ENCODE data around the gene ECPAS.
"Not testable (repeated sequence)": the region's sequence is repeated elsewhere in the genome, so short reads cannot be mapped to it uniquely, and the experiment has no call there.

ECPAS gene, protein sequence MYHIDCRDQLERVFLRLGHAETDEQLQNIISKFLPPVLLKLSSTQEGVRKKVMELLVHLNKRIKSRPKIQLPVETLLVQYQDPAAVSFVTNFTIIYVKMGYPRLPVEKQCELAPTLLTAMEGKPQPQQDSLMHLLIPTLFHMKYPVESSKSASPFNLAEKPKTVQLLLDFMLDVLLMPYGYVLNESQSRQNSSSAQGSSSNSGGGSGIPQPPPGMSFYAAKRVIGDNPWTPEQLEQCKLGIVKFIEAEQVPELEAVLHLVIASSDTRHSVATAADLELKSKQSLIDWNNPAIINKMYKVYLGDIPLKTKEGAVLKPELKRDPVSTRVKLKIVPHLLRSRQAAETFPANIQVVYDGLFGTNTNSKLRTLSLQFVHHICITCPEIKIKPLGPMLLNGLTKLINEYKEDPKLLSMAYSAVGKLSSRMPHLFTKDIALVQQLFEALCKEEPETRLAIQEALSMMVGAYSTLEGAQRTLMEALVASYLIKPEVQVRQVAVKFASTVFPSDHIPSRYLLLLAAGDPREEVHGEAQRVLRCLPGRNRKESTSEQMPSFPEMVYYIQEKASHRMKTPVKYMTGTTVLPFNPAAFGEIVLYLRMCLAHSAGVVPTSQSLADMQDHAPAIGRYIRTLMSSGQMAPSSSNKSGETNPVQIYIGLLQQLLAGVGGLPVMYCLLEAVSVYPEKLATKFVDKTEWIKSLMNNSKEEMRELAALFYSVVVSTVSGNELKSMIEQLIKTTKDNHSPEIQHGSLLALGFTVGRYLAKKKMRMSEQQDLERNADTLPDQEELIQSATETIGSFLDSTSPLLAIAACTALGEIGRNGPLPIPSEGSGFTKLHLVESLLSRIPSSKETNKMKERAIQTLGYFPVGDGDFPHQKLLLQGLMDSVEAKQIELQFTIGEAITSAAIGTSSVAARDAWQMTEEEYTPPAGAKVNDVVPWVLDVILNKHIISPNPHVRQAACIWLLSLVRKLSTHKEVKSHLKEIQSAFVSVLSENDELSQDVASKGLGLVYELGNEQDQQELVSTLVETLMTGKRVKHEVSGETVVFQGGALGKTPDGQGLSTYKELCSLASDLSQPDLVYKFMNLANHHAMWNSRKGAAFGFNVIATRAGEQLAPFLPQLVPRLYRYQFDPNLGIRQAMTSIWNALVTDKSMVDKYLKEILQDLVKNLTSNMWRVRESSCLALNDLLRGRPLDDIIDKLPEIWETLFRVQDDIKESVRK (N-terminal part only)

GRCh38 chr9:111483858-111484571 lies at the start of gene ECPAS:
ECPAS (minus strand) TSS chr9:111484383; CDS start chr9:111472918, 11,465 bp downstream.
- peak; percentile 88 for DNase-seq (ENCODE audit: low spot score)
- no peak for FAIRE-seq

DNA sequence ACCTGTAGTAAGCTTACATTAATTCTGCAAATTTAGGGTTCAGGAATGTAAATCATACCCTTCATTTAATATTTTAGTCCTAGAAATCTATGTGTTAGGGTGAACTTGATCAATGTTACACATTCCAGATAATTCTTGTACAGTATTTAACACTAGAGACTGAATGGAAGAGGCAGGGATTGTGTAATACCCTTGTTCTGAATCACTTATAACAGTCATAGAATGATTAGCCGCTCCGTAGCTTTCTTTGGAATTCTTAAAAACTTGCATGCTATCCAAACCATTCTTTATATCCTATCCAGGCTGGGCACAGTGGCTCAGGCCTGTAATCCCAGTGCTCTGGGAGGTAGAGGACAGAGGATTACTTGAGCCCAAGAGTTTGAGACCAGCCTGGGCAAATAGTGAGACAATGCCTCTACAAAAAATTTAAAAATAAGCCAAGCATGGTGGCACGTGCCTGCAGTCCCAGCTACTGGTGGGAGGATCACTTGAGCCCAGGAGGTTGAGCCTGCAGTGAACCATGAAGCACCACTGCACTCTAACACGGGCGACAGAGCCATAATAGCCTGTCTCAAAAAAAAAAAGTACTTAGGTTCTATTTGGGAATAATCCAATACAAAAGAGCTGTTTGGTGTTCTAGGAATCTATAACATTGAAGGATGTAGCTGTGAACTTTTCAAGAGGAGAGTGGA lies 49.1 kb upstream of the ECPAS start:
- DNase-seq (ENCODE audit: low spot score) = no peak
- FAIRE-seq = no peak

GRCh38 chr9:111531716-111532115 lies 47.5 kb upstream of the ECPAS start:
- FAIRE-seq (no peak), DNase-seq (ENCODE audit: low spot score) (no peak)

- no peak for FAIRE-seq
- no peak for DNase-seq (ENCODE audit: low spot score)
Observed at GRCh38 chr9:111529787-111530186, 45.6 kb upstream of the ECPAS start.

DNA sequence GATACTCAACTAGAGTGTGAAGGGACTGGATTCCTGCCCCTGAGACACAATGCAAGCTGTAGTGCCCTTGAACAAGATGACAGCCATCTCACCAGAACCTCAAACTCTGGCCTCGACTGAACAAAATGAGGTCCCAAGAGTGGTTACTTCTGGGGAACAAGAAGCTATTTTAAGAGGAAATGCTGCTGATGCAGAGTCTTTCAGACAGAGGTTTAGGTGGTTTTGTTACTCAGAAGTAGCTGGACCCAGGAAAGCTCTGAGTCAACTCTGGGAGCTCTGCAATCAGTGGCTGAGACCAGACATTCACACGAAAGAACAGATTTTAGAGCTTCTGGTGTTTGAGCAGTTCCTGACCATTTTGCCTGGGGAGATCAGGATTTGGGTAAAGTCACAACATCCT lies 43.2 kb upstream of the ECPAS start:
- no peak for FAIRE-seq
- DNase-seq (ENCODE audit: low spot score) = no peak

DNA sequence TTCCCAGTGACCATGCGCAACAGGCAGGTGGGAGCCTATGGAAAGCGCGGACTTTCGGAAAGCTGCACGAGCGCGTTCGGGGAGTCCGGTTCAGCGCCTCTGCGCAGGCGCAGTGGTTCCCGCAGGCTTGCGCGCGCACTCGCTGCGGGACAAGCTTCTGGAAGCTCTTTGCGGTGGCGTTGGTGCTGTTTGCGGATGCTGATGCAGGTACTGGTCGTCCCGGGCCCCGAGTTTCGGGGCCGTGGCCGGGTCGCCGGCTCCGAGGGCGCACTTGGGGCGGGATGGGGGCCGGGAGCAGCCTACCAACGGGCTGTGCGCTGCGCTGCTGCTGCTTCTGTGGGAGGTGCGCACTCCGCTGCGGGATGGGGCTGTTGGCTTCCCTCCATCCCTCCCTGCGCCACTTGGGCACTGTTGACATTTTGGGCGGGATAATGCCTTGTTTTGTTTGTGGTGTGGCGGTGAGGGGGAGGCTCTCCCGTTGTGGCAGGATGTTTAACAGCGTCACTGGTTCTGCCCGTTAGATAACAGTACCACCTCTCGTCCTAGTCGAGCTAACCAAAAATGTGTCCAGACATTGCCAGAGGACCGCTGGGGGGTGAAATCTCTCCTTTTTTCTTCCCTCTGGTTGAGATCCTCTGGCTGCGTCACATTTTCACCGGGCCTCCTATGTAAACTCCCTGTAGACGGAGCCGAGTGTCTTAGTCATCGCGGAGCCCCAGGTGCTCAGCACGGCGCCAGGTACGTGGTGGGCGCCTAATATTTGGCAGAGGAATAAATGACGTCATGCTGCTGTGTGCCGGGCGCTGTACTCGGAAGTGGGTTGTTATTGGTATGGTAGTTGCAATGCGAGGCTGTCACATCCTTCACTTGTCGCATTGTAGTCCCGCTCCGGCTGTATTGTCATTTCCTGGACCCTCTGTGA lies 41.1 kb upstream of the ECPAS start, which contains the start of gene ZNF483:
ZNF483 (plus strand) TSS at position 124 of the 922 bp plus-strand sequence. CDS start 2,217 bp downstream, outside the sequence.
- FAIRE-seq (no peak), DNase-seq (ENCODE audit: low spot score) (peak; percentile 67)

DNA sequence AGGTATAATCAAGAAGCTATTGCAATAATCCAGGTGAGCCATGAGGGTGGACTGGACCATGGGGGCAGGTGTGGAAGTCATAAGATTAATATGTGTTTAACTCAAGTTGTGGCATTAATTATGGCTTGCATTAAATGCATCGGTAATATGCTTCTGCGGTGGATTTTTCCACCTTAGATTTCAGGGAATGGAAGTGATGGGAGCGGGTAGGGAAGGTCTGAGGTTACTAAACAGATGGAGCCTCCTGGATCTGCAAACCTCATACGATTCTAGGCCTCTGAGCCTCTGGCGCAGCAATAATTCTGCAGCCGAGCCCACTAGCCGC lies 40.5 kb upstream of the ECPAS start:
- FAIRE-seq (no peak), DNase-seq (ENCODE audit: low spot score) (no peak)

GRCh38 chr9:111516061-111516465 lies 31.9 kb upstream of the ECPAS start:
- no peak for DNase-seq (ENCODE audit: low spot score)
- no peak for FAIRE-seq

DNA sequence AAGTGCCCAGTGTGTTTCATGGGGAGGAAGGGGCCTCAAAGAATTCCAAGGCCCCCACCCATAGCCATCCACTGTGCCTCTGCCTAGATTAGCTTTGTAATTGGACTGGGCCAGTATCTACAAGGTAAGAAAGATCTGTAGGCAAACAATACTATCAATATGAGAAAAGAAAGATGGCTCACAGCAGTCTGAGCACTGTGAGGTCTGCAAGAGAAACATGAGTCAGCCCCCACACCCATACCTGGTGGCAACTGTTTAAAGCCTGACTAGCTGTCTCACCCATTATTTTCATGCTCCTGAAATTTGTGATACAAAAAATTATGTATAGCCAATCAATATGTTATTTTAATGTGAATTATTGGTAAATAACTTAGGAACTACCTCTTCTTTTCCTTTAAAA lies 30.8 kb upstream of the ECPAS start:
- DNase-seq (ENCODE audit: low spot score) = no peak
- FAIRE-seq = no peak

DNA sequence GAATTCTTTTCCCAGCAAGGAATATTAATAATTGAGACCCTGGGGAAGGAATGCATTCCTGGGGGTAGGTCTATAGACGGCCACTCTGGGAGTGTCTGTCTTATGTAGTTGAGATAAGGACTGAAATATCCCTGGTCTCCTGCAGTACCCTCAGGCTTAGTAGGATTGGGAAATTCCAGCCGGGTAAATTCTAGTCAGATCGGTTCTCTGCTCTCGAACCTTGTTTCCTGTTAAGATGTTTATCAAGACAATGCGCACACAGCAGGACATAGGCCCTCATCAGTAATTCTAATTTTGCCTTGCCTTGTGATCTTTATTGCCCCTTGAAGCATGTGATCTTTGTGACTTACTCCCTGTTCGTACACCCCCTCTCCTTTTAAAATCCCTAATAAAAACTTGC lies 27.4 kb upstream of the ECPAS start:
- DNase-seq (ENCODE audit: low spot score); FAIRE-seq: not testable (repeated sequence)

GRCh38 chr9:111502506-111502905 lies 18.3 kb upstream of the ECPAS start:
- DNase-seq (ENCODE audit: low spot score) = no peak
- no peak for FAIRE-seq

GRCh38 chr9:111501648-111502047 lies 17.5 kb upstream of the ECPAS start:
- DNase-seq (ENCODE audit: low spot score) (no peak), FAIRE-seq (no peak)

DNA sequence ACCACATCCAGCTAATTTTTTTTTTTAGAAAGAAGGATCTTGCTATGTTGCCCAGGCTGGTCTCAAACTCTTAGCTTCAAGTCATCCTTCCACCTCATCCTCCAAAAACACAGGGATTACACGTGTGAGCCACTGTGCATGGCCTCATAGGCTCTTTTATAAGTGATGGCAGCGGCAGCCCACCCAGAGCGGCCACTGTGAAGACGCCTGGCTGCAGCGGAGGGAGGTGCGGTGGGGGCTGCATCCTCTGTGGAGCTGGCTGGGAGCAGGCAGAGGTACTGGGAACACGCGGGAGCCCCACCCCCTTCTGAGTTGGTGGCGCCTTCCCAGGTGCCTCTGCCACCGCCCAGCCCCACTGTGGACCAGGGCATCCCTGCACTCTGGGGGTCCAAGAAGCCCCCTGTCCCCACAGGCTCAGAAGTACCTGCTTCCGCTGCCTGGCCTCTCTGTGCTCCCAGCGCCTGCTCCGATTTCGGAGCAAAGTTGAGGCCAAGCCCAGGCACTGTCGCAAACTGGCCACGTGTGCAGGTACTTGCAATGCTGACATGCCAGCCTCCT lies 16.9 kb upstream of the ECPAS start:
- DNase-seq (ENCODE audit: low spot score) (no peak), FAIRE-seq (no peak)

- not testable (repeated sequence) for FAIRE-seq
Observed at GRCh38 chr9:111497196-111497595, 13.0 kb upstream of the ECPAS start.

DNA sequence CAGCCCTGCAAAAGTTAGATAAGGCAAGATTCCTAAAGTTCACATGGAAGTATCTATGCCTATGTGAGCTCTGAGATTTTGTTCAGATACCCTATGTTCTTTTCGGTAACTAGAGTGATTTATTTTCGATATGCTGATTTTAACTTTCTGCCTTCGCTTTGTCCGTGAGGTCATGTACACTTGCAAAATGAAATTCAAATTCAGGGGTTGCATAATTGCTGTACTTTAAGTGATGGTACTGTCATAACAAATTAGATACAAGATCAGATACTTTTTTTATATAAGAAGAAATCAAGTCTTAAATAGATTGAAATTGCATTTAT lies 350 bp upstream of the ECPAS start:
- FAIRE-seq = no peak

More at GRCh38 chr9:111497196-111497595, 13.0 kb upstream of the ECPAS start:
- DNase-seq (ENCODE audit: low spot score) = not testable (repeated sequence)

DNA sequence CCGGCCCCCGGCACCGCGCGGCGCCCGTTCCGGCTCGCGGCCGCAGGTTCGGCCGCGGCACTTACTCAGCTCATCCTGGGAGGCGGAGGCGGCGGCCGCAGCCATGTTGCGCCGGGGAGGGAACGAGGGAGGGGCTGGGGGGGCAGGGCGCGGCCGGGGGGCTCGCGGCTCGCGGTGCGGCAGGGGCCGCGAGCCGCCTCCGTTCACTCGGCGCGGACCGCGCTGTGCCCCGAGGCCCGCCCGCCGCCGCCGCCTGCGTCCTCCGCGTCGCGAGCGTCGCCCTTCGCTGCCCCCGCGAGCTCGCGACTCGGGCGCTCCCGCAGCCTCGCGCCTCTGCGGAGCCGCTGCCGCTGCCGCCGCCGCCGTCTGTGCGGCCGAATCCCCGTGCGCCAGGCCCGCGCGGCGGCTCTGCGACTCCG lies 735 bp downstream of the ECPAS start:
- FAIRE-seq (no peak), DNase-seq (ENCODE audit: low spot score) (peak; percentile 67)

More for the DNA sequence above, 350 bp upstream of the ECPAS start:
- DNase-seq (ENCODE audit: low spot score) = no peak

GRCh38 chr9:111482694-111483438 lies 1.3 kb downstream of the ECPAS start:
- FAIRE-seq (no peak), DNase-seq (ENCODE audit: low spot score) (peak; percentile 62)

All from urothelium cell line (cell line).